ENCODE data around the gene ZNF440.
A peak's percentile ranks its signal among the peaks of the same experiment; 100 is the strongest.
"Not testable (repeated sequence)": the region's sequence is repeated elsewhere in the genome, so short reads cannot be mapped to it uniquely, and the experiment has no call there.

Gene ZNF440

GRCh38 chr19:11828957-11829876 lies 15.1 kb downstream of the ZNF440 start:
- DNase-seq, result not testable (repeated sequence)

- DNase-seq, result no peak
These were observed 18.3 kb downstream of the ZNF440 start for GRCh38 chr19:11832253-11832912.

GRCh38 chr19:11833541-11833940 lies 19.5 kb downstream of the ZNF440 start:
- no peak for DNase-seq

GRCh38 chr19:11835626-11836066 lies 21.6 kb downstream of the ZNF440 start:
- not testable (repeated sequence) for DNase-seq

- no peak for DNase-seq
These were observed 29.6 kb downstream of the ZNF440 start for GRCh38 chr19:11843722-11844121.

DNA sequence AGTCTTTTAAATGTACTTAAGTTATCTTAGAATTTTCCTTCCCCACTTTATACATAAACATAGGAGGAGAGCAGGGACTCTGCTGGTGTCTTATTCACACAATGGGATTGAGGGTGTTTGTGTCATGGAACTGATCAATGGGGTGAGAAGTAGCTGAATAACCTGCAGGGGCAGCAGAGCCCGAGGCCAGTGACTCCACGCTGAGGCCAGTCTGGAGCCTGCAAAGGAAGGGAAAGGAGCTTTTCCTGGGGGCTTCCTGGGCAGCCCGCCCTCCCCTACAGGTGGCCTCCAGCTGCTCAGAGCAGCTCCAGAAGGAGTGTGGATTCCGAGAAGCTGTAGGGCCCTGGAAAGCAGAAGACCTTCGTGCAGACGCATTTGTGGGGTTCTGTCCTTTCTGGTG lies 33.5 kb downstream of the ZNF440 start:
- DNase-seq, result not testable (repeated sequence)

DNA sequence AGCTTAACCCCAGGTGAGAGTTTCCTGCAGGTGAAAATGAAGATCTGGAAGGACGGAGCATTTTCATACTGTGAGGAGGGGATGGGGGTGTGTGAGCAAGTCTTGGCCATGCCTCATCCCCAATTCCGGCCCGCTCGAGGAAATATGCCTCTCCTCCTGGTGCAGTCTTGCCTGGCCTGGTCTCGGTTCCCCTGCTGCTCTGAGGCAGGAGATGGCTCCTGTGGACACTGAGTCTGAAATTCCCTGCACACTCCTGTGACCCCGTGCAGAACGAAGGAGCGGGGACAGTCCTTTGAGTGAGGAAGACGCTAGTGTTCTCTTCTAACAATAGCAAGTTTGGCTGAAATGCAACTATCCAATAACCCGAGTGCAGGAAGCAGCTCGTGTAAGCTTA lies 34.1 kb downstream of the ZNF440 start:
- DNase-seq, result no peak

GRCh38 chr19:11848594-11849469 lies 34.8 kb downstream of the ZNF440 start, which contains the start of gene ZNF439:
Gene ZNF439, plus strand, starts transcription at chr19:11848726. Its CDS starts 142 bp downstream, at chr19:11848868.
- peak; percentile 88 for DNase-seq

- DNase-seq, result not testable (repeated sequence)
These were observed 36.2 kb downstream of the ZNF440 start for GRCh38 chr19:11850289-11850688.

DNA sequence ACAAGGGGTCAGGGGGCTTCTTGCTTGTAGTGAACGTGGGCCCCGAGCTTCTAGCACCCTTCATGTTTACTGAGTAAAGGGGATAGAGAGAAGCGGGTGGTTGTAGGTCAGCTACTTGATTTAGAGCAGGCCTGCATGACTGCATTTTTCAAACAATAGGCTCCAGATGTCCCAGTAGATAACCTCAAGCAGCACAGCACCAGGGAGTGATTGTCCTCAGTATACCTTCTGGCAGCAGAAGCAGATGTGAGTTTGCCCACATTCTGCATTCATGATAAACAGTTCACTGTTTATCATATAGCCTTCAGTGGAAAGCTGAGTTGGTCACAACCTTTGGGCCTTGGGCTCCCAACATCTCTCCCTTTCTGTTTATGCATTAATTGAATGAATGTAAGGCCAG lies 39.3 kb downstream of the ZNF440 start:
- DNase-seq, result no peak

DNA sequence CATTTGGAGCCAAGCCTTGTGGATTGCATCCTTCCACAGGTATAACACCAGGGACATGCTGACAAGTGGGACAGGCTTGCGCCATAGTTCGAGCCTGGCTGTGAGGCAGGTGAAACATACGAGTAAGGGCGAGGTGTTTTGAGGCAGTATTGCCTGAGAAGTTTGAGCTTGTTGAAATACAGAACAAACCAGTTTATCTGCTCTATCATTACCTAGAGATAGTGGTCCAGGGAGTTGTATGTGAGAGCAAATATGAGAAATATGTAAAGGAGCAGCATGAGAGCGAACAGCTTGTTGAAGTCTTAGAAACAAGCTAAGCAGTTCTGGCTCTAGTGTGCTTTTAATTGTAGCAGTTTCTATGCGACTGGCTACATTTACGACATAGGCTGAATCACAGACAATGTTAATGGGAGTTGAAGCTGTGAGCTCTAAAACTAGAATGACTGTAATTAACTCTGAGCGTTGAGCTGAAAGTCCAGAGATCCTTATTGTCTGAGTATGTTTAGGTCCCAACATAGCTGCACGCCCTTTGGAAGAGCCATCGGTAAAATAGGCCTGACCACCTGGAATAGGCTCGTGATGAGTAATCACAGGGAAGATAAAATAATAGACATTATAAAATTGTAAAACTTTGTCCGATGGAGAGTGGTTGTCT lies 42.6 kb downstream of the ZNF440 start:
- DNase-seq, result no peak

DNA sequence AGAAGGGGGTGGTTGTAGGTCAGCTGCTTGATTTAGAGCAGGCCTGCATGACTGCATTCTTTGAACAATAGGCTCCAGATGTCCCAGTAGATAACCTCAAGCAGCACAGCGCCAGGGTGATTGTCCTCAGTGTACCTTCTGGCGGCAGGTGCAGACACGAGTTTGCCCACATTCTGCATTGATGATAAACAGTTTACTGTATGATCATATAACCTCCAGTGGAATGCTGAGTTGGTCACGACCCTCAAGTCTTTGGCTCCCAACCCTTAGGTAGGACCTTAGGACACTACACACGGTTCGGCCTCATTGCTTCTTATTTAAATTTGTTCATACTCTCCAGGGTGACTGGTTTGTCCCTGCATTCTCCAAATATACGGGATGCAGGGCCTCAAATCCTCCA lies 46.6 kb downstream of the ZNF440 start:
- no peak for DNase-seq

- DNase-seq, result no peak
These were observed 47.2 kb downstream of the ZNF440 start for GRCh38 chr19:11861301-11861700.

- not testable (repeated sequence) for DNase-seq
These were observed 53.7 kb downstream of the ZNF440 start for GRCh38 chr19:11867766-11868165.

GRCh38 chr19:11868188-11868587 lies 54.1 kb downstream of the ZNF440 start:
- DNase-seq, result no peak

- no peak for DNase-seq
These were observed 58.6 kb downstream of the ZNF440 start for GRCh38 chr19:11872624-11873023.

- DNase-seq, result no peak
These were observed 59.7 kb downstream of the ZNF440 start for GRCh38 chr19:11873762-11874161.

DNA sequence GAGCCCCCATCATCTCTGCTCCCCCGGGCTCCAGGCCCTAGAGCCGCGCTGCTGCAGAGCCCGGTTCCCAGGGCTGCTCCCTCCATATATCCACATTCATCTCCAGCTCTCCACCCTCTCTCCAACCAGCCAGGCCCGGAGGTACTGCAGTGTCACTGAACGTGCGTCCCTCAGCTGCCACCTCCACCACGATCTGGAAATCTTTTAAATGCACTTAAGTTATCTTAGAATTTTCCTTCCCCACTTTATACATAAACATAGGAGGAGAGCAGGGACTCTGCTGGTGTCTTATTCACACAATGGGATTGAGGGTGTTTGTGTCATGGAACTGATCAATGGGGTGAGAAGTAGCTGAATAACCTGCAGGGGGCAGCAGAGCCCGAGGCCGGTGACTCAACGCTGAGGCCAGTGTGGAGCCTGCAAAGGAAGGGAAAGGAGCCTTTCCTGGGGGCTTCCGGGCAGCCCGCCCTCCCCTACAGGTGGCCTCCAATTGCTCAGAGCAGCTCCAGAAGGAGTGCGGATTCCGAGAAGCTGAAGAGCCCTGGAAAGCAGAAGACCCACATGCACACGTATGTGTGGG lies 65.7 kb downstream of the ZNF440 start:
- DNase-seq, result peak; percentile 49

- DNase-seq, result no peak
These were observed 66.5 kb downstream of the ZNF440 start for GRCh38 chr19:11880598-11880997.

DNA sequence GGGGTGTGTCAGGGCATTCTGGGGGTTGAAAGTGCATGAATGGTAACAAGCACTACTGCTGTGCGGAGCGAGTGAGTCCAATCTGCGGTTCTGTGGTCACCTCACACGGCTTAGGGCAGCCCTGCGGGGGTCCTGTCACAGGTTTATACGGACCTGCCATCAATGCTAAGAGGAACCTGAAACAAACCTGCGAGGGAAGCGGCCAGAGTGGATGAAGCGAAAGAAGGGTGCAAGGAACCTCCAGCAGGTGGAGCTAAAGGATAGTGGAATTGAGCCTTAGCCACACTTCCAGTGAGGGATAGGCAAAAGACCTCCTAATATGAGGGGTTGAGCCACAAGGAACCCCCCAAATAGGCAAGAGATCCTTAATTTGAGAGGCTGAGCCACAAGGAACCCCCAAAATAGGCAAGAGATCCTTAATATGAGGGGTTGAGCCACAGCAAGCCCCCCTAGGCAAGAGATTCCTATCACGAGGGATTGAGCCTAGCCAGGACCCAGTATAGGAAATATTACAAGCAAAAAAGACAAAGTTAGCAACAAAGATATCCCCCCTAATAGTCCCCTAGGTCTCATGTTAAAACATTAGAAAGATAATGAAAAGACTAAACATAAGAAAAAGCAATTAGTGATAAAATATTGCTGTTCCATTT lies 67.2 kb downstream of the ZNF440 start:
- peak; percentile 76 for DNase-seq

DNA sequence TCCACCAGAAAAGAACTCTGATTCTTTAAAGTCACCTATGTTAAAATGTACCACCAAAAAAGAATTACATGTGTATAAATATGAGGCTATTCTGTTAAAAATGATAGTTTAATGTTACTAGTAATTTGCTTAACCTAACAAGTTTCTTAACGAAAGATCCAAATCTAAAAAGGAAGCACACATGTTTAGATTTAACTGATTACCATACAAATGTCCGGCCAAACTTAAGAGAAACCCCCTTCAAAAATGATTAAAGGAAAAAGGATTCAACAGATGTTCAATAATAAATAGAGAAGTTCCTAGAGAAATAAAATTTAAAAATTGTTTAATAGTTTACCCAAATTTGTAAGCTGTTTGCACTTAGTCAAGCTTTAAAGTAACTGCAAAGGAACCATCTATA lies 68.5 kb downstream of the ZNF440 start:
- no peak for DNase-seq
